Measurements from ENCODE around the gene IL17C.

The IL17C gene

DNA sequence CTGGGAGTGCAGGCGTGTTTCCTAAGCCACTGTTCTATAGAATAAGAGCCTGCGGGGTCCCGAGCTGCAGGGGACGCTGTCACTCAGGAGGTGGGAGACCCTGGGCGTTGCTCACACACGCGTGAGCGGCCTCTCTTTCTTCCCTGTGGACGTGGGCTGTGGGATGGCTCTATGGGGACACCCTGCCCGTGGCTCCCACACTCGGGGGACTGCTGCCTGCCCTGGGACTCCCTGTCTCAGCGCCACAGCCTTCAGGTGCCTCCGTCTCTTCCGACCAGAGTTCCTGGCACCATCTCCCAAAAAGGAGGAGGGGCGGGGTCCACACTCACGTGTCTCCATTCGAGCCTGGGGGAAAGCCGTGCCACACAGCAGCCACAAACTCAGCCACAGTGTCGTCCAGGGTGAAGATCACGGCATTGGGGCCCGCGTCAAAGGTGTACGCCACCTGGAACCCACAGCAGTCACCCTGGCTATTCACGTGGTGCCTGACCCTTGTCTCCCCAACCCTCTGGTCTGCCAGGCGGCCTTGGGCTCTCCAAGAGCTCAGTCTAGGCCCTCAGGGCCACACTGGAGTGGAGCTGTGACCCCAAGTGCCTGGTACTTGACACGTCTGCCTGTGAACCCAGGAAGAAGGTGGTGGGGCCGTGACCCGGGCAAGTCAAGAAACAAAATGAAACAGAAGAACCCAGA is 16.1 kb downstream of the IL17C start:
- CTCF ChIA-PET: interaction anchor here (0.7 kb wide), 1 partner anchor 22 kb away, joined by 3 read pairs; no protein-coding TSS in a partner anchor
- H3K9me3 ChIP-seq (ENCODE audit: control extremely low read depth in 1 of 5, control insufficient read depth in 4 of 5, insufficient read depth in 2 of 5, low read depth in 1 of 5, low read length in 4 of 5): no peaks in the 10 kb centered on the region
- no peak overlapping the region for H3K4me3 ChIP-seq (ENCODE audit: control insufficient read depth in 1 of 7, extremely low read depth in 1 of 7, insufficient read depth in 4 of 7, low read depth in 2 of 7, low read length in 6 of 7)
- DNase-seq: no peak
- H3K4me1 ChIP-seq (ENCODE audit: control extremely low read depth in 1 of 4, control insufficient read depth in 4 of 4, insufficient read depth in 4 of 4, low read length in 3 of 4): peaks cover 0 to 27% (median 18%) of the 10 kb centered on the region in 4 experiments
- POLR2A ChIA-PET: no interaction called here
- H3K27ac ChIP-seq (ENCODE audit: insufficient read depth in 1 of 2, low read depth in 1 of 2, low read length in 2 of 2, poor library complexity in 1 of 2, severe bottlenecking in 2 of 2): no peak overlapping the region
- WGBS (ENCODE audit: insufficient coverage): 92% methylated on average over 27 of the region's 28 CpGs
- H3K36me3 ChIP-seq (ENCODE audit: control insufficient read depth in 4 of 4, insufficient read depth in 4 of 4, low read length in 3 of 4): peaks cover 0 to 80% (median 24%) of the 10 kb centered on the region in 4 experiments
- H3K27me3 ChIP-seq (replicated peaks in 2 of 5; ENCODE audit: control insufficient read depth in 4 of 5, insufficient read depth in 5 of 5, low read length in 4 of 5): no peaks in the 10 kb centered on the region

DNA sequence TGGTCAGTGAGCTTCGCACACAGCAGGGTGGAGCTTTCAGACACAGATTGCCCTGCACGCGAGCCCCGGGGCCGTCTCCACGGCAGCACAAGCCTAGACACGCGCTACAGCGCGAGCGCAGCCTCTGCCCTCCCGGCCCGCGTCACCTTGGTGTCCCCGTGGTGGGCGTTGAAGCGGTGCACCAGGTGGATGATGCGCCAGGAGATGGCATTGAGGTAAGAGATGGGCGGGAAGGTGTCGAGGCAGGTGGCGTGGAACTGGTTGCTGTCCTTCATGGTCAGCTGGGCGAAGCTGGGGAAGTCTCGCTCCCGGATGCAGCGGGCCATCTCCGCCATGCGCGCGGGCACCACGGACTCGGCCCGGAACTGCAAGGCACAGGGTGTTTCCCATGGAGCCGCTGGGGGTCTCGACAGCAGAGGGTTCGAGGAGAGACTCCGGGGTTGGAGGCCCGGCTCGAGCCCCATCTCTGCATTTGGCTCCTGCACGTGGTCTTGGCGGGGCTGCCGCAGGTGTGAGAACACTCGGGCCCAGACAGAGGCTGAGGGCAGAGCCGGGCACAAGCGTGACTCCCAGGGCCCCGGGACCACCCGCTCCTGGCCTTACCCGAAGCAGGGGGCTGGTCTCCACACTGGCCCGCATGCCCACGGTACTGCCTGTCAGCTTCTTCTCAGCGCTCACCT is 16.8 kb downstream of the IL17C start:
- peaks cover 0 to 81% (median 24%) of the 10 kb centered on the region in 4 experiments for H3K36me3 ChIP-seq (ENCODE audit: control insufficient read depth in 4 of 4, insufficient read depth in 4 of 4, low read length in 3 of 4)
- H3K4me1 ChIP-seq (ENCODE audit: control extremely low read depth in 1 of 4, control insufficient read depth in 4 of 4, insufficient read depth in 4 of 4, low read length in 3 of 4): peaks cover 0 to 22% (median 11%) of the 10 kb centered on the region in 4 experiments
- H3K4me3 ChIP-seq (ENCODE audit: control insufficient read depth in 1 of 7, extremely low read depth in 1 of 7, insufficient read depth in 4 of 7, low read depth in 2 of 7, low read length in 6 of 7): no peak overlapping the region
- DNase-seq: no peak
- ChIA-PET CTCF (interaction anchor here (0.7 kb wide), 1 partner anchor 22 kb away, joined by 3 read pairs; no protein-coding TSS in a partner anchor), POLR2A (no interaction called here)
- no peak overlapping the region for H3K27ac ChIP-seq (ENCODE audit: insufficient read depth in 1 of 2, low read depth in 1 of 2, low read length in 2 of 2, poor library complexity in 1 of 2, severe bottlenecking in 2 of 2)
- 98% methylated on average over 50 of the region's 50 CpGs for WGBS (ENCODE audit: insufficient coverage)
- no peaks in the 10 kb centered on the region for H3K27me3 ChIP-seq (replicated peaks in 2 of 5; ENCODE audit: control insufficient read depth in 4 of 5, insufficient read depth in 5 of 5, low read length in 4 of 5)
- H3K9me3 ChIP-seq (ENCODE audit: control extremely low read depth in 1 of 5, control insufficient read depth in 4 of 5, insufficient read depth in 2 of 5, low read depth in 1 of 5, low read length in 4 of 5): no peaks in the 10 kb centered on the region

DNA sequence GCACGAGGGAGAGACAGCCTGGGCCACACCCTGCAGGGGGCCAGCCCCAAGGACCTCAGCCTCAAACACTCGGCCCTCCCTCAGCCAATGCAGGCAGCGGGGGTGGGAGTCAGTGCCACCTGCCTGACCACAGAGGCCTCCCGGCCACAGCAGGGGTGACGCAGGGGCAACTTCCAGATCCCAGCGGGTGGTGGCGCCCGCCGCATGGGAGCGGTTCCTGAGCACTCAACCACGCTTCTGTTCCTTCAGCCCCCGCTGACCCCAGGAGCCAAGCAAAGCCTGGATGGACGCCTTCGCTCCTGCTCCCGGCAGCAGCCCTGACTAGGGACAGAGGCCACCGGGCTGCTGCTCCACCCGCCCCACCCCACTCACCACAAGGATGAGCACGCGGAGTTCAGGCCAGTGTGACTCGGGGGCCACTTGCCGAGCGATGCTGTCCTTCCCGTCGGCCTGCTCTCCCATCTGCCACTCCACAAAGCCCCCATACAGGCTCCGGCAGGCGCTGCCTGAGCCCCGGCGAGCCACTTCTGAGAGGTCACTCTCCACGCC is 17.4 kb downstream of the IL17C start:
- ChIA-PET CTCF (no interaction called here), POLR2A (no interaction called here)
- no peak overlapping the region for H3K27ac ChIP-seq (ENCODE audit: insufficient read depth in 1 of 2, low read depth in 1 of 2, low read length in 2 of 2, poor library complexity in 1 of 2, severe bottlenecking in 2 of 2)
- 95% methylated on average over 21 of the region's 29 CpGs for WGBS (ENCODE audit: insufficient coverage)
- H3K9me3 ChIP-seq (ENCODE audit: control extremely low read depth in 1 of 5, control insufficient read depth in 4 of 5, insufficient read depth in 2 of 5, low read depth in 1 of 5, low read length in 4 of 5): no peaks in the 10 kb centered on the region
- H3K27me3 ChIP-seq (replicated peaks in 2 of 5; ENCODE audit: control insufficient read depth in 4 of 5, insufficient read depth in 5 of 5, low read length in 4 of 5): no peaks in the 10 kb centered on the region
- no peak for DNase-seq
- H3K36me3 ChIP-seq (ENCODE audit: control insufficient read depth in 4 of 4, insufficient read depth in 4 of 4, low read length in 3 of 4): peaks cover 0 to 81% (median 24%) of the 10 kb centered on the region in 4 experiments
- peaks cover 0 to 20% (median 9%) of the 10 kb centered on the region in 4 experiments for H3K4me1 ChIP-seq (ENCODE audit: control extremely low read depth in 1 of 4, control insufficient read depth in 4 of 4, insufficient read depth in 4 of 4, low read length in 3 of 4)
- H3K4me3 ChIP-seq (ENCODE audit: control insufficient read depth in 1 of 7, extremely low read depth in 1 of 7, insufficient read depth in 4 of 7, low read depth in 2 of 7, low read length in 6 of 7): no peak overlapping the region

DNA sequence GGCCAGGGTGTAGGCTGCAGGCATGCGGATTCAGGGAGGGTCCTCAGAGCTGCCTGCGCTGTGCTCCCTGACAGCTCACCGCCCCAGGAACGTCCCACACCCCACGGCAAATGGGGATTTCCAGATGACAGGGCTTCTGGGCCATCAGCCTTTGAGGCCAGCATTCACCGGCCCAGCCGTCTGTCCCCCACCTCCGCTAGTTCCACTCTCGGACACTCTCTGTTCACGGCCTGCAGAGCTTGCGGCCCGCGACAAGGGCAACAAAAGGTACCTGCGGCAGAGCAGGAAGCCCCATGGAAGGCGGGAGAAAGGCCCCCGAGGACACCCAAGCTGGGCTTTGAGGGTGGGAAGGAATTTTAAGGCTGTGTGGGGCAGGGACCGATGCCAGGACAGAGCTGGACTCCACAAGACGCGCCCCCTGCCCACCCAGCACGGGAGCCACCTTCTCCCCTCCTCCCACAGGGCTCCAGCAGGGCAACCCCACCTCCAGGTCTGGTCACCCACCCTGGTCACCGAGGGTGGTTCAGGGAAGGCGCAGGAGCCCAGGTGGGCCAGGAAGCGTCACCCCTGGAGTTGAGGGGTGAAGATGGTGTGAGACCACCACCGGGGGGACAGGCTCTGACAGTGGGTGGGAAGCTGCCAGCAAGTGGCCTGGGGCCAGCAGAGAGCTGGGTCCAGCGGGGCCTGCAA is 18.1 kb downstream of the IL17C start:
- no peaks in the 10 kb centered on the region for H3K9me3 ChIP-seq (ENCODE audit: control extremely low read depth in 1 of 5, control insufficient read depth in 4 of 5, insufficient read depth in 2 of 5, low read depth in 1 of 5, low read length in 4 of 5)
- peaks cover 0 to 81% (median 24%) of the 10 kb centered on the region in 4 experiments for H3K36me3 ChIP-seq (ENCODE audit: control insufficient read depth in 4 of 4, insufficient read depth in 4 of 4, low read length in 3 of 4)
- peaks cover 0 to 22% (median 4%) of the 10 kb centered on the region in 4 experiments for H3K4me1 ChIP-seq (ENCODE audit: control extremely low read depth in 1 of 4, control insufficient read depth in 4 of 4, insufficient read depth in 4 of 4, low read length in 3 of 4)
- no peak overlapping the region for H3K27ac ChIP-seq (ENCODE audit: insufficient read depth in 1 of 2, low read depth in 1 of 2, low read length in 2 of 2, poor library complexity in 1 of 2, severe bottlenecking in 2 of 2)
- H3K27me3 ChIP-seq (replicated peaks in 2 of 5; ENCODE audit: control insufficient read depth in 4 of 5, insufficient read depth in 5 of 5, low read length in 4 of 5): no peaks in the 10 kb centered on the region
- no peak for DNase-seq
- WGBS (ENCODE audit: insufficient coverage): 87% methylated on average over 18 of the region's 25 CpGs
- H3K4me3 ChIP-seq (ENCODE audit: control insufficient read depth in 1 of 7, extremely low read depth in 1 of 7, insufficient read depth in 4 of 7, low read depth in 2 of 7, low read length in 6 of 7): no peak overlapping the region
- ChIA-PET POLR2A (no interaction called here), CTCF (no interaction called here)

DNA sequence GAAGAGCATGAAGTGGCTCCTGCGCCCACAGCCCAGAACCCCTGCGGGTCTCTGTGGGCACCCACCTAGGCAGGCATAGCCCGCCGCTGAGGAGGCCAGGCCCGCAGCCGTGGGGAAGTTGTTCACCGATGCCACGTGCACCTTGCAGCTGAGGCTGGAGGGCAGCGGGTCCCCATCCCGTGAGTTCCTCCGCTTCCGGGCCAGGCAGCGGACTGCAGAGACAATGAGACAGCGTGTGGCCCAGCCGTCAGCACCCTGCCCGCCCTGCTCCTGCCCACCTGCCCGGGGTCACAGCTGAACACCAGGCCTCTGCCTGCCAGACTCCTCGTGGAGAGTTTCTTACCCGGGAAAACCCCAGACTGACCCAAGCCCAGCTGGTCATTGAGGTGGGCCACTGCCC is 19.0 kb downstream of the IL17C start:
- POLR2A ChIA-PET: interaction anchor here (0.6 kb wide), 1 partner anchor 29 kb away, joined by 3 read pairs; no protein-coding TSS in a partner anchor
- Histone ChIP-seq H3K4me1 (ENCODE audit: control extremely low read depth in 1 of 4, control insufficient read depth in 4 of 4, insufficient read depth in 4 of 4, low read length in 3 of 4) (peaks cover 0 to 14% (median 5%) of the 10 kb centered on the region in 4 experiments), H3K36me3 (ENCODE audit: control insufficient read depth in 4 of 4, insufficient read depth in 4 of 4, low read length in 3 of 4) (peaks cover 0 to 71% (median 24%) of the 10 kb centered on the region in 4 experiments), H3K9me3 (ENCODE audit: control extremely low read depth in 1 of 5, control insufficient read depth in 4 of 5, insufficient read depth in 2 of 5, low read depth in 1 of 5, low read length in 4 of 5) (no peaks in the 10 kb centered on the region), H3K27ac (ENCODE audit: insufficient read depth in 1 of 2, low read depth in 1 of 2, low read length in 2 of 2, poor library complexity in 1 of 2, severe bottlenecking in 2 of 2) (no peak overlapping the region), H3K4me3 (ENCODE audit: control insufficient read depth in 1 of 7, extremely low read depth in 1 of 7, insufficient read depth in 4 of 7, low read depth in 2 of 7, low read length in 6 of 7) (no peak overlapping the region), H3K27me3 (replicated peaks in 2 of 5; ENCODE audit: control insufficient read depth in 4 of 5, insufficient read depth in 5 of 5, low read length in 4 of 5) (no peaks in the 10 kb centered on the region)
- no peak for DNase-seq
- CTCF ChIA-PET: no interaction called here
- 96% methylated on average over 19 of the region's 19 CpGs for WGBS (ENCODE audit: insufficient coverage)

DNA sequence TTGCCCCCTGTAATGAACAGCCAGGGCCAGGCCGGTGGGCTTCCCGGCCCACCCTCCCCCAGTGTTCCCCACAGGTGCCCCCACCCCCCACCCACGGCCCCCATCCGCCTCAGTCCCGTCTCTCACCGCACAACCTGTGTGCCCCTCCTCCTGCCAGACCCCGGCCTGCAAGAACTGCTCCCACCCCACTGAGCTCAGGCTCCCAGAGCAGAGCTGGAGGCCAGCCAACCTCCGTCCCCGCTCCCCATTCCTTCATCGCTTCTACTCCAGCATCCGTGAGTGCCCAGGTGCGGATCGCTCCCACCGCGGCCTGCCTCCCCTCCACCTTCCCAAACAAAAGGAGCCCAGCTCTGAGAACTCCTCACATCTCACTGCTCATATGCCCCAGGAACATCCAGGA is 20.3 kb downstream of the IL17C start:
- no peak for DNase-seq
- CTCF ChIA-PET: interaction anchor here (0.9 kb wide), 1 partner anchor 45 kb away, joined by 3 read pairs; no protein-coding TSS in a partner anchor
- WGBS (ENCODE audit: insufficient coverage): 95% methylated on average over 8 of the region's 15 CpGs
- Histone ChIP-seq H3K4me3 (ENCODE audit: control insufficient read depth in 1 of 7, extremely low read depth in 1 of 7, insufficient read depth in 4 of 7, low read depth in 2 of 7, low read length in 6 of 7) (no peak overlapping the region), H3K36me3 (ENCODE audit: control insufficient read depth in 4 of 4, insufficient read depth in 4 of 4, low read length in 3 of 4) (peaks cover 0 to 58% (median 22%) of the 10 kb centered on the region in 4 experiments), H3K27me3 (replicated peaks in 2 of 5; ENCODE audit: control insufficient read depth in 4 of 5, insufficient read depth in 5 of 5, low read length in 4 of 5) (no peaks in the 10 kb centered on the region), H3K9me3 (ENCODE audit: control extremely low read depth in 1 of 5, control insufficient read depth in 4 of 5, insufficient read depth in 2 of 5, low read depth in 1 of 5, low read length in 4 of 5) (no peaks in the 10 kb centered on the region), H3K4me1 (ENCODE audit: control extremely low read depth in 1 of 4, control insufficient read depth in 4 of 4, insufficient read depth in 4 of 4, low read length in 3 of 4) (peaks cover 0 to 12% (median 11%) of the 10 kb centered on the region in 4 experiments), H3K27ac (ENCODE audit: insufficient read depth in 1 of 2, low read depth in 1 of 2, low read length in 2 of 2, poor library complexity in 1 of 2, severe bottlenecking in 2 of 2) (no peak overlapping the region)
- POLR2A ChIA-PET: no interaction called here
